ENCODE results near the gene VASP. TPM values are rescaled to one million over a fixed set of nuclear protein-coding genes. Genes with fewer than 3 reads are reported as not detected.
A peak's percentile ranks its signal among the peaks of the same experiment; 100 is the strongest.

Gene VASP
- total and polyA plus RNA-seq, 9 of the 15 experiments (the other 6 are each of a cell fraction or from before 2014, with no cell fraction given), result 16.7 to 261 (median 112) TPM

DNA sequence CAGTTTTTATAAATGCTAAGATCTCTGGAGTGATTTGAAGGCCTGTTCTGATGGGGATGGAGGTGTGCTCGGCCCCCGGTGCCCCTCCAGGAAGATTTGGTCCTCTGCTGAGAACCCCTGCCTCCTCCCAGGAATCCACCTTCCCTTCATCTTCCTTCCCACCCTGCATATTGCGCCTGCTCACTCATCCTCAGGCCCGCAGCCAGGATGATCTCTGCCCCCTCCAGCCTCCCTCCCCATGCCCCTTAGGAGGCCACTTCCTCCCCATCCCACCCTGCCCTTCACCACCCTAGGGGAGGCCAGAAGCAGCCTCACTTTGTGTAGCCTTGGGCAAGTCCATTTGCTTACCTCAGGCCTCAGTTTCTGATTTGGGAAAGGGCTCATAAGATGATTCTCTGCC is 19.7 kb downstream of the VASP start (continued):
- TF ChIP-seq, protein P1, sequence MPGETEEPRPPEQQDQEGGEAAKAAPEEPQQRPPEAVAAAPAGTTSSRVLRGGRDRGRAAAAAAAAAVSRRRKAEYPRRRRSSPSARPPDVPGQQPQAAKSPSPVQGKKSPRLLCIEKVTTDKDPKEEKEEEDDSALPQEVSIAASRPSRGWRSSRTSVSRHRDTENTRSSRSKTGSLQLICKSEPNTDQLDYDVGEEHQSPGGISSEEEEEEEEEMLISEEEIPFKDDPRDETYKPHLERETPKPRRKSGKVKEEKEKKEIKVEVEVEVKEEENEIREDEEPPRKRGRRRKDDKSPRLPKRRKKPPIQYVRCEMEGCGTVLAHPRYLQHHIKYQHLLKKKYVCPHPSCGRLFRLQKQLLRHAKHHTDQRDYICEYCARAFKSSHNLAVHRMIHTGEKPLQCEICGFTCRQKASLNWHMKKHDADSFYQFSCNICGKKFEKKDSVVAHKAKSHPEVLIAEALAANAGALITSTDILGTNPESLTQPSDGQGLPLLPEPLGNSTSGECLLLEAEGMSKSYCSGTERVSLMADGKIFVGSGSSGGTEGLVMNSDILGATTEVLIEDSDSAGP (CRISPR knock-in tag; IDR thresholded peaks at IDR 0.05), result no peak
- TF ChIP-seq, protein P2, sequence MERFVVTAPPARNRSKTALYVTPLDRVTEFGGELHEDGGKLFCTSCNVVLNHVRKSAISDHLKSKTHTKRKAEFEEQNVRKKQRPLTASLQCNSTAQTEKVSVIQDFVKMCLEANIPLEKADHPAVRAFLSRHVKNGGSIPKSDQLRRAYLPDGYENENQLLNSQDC (CRISPR knock-in tag; IDR thresholded peaks at IDR 0.05), result no peak
- TF ChIP-seq ZNF324 (CRISPR knock-in tag; IDR thresholded peaks at IDR 0.05), result no peak
- 0 out of 2 replicates have a peak, but pooled peaks have one; percentile 38 for TF ChIP-seq POLR2AphosphoS5 (IDR thresholded peaks at IDR 0.05; ENCODE audit: control insufficient read depth, insufficient read depth, low read depth, low read length)
- no peak for TF ChIP-seq RBM39 (optimal IDR thresholded peaks at IDR 0.05; ENCODE audit: low read depth, low read length)
- TF ChIP-seq ZNF175 (CRISPR knock-in tag; IDR thresholded peaks at IDR 0.05; ENCODE audit: low read depth), result no peak
- TF ChIP-seq KDM2B (CRISPR knock-in tag; IDR thresholded peaks at IDR 0.05), result no peak
- peak; percentile 13; the same call in 1 of the 2 replicates for TF ChIP-seq SUPT5H (IDR thresholded peaks at IDR 0.05)
- no peak for TF ChIP-seq ZNF311 (CRISPR knock-in tag; IDR thresholded peaks at IDR 0.05)
- no peak for TF ChIP-seq LEF1 (IDR thresholded peaks at IDR 0.05)
- TF ChIP-seq, protein P3, sequence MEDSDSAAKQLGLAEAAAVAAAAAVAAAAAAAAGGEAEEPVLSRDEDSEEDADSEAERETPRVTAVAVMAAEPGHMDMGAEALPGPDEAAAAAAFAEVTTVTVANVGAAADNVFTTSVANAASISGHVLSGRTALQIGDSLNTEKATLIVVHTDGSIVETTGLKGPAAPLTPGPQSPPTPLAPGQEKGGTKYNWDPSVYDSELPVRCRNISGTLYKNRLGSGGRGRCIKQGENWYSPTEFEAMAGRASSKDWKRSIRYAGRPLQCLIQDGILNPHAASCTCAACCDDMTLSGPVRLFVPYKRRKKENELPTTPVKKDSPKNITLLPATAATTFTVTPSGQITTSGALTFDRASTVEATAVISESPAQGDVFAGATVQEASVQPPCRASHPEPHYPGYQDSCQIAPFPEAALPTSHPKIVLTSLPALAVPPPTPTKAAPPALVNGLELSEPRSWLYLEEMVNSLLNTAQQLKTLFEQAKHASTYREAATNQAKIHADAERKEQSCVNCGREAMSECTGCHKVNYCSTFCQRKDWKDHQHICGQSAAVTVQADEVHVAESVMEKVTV (CRISPR knock-in tag; IDR thresholded peaks at IDR 0.05), result no peak
- TF ChIP-seq ZFX (CRISPR knock-in tag; IDR thresholded peaks at IDR 0.05), result no peak
- no peak for TF ChIP-seq NR2C2 (CRISPR knock-in tag; IDR thresholded peaks at IDR 0.05)
- no peak for TF ChIP-seq NR2C2 (tag; IDR thresholded peaks at IDR 0.05)
- no peak for TF ChIP-seq SRSF3 (IDR thresholded peaks at IDR 0.05; ENCODE audit: insufficient read depth, low read length)
- TF ChIP-seq ZNF644 (tag; IDR thresholded peaks at IDR 0.05; ENCODE audit: low read depth), result no peak
- TF ChIP-seq ZNF197 (CRISPR knock-in tag; IDR thresholded peaks at IDR 0.05; ENCODE audit: low read depth), result no peak
- no peak for TF ChIP-seq HNRNPUL1 (IDR thresholded peaks at IDR 0.05; ENCODE audit: low read length)
- 0 out of 2 replicates have a peak, but pooled peaks have one; percentile 6 for TF ChIP-seq PML (IDR thresholded peaks at IDR 0.05; ENCODE audit: low read length)

Data from K562 (cell line).